HG03521 (cell line): ENCODE measurements around the gene DYNC1LI1.
"Not testable (repeated sequence)": the region's sequence is repeated elsewhere in the genome, so short reads cannot be mapped to it uniquely, and the experiment has no call there.

ENCODE experiments used
- ATAC-seq: cut with Tn5 transposase; IDR thresholded peaks from one replicate; pipeline ENCODE4 v1.9.1; 2021; ENCODE audit warnings: mild to moderate bottlenecking, moderate library complexity; ENCODE audit not compliant: unreplicated experiment

Gene DYNC1LI1

GRCh38 chr3:32540899-32541298 lies 29.8 kb downstream of the DYNC1LI1 start:
- ATAC-seq: no peak

- no peak for ATAC-seq
Measured at GRCh38 chr3:32532434-32532833, 38.2 kb downstream of the DYNC1LI1 start.

- ATAC-seq: no peak
Measured at GRCh38 chr3:32531010-32531647, 39.5 kb downstream of the DYNC1LI1 start.

GRCh38 chr3:32525720-32526119 lies 44.9 kb downstream of the DYNC1LI1 start:
- no peak for ATAC-seq

GRCh38 chr3:32522682-32523081 lies 48.0 kb downstream of the DYNC1LI1 start:
- ATAC-seq: no peak

- ATAC-seq: not testable (repeated sequence)
Measured at GRCh38 chr3:32518921-32519320, 51.7 kb downstream of the DYNC1LI1 start.

GRCh38 chr3:32516751-32517150 lies 53.9 kb downstream of the DYNC1LI1 start:
- ATAC-seq: not testable (repeated sequence)

GRCh38 chr3:32511005-32511404 lies 59.7 kb downstream of the DYNC1LI1 start:
- no peak for ATAC-seq

GRCh38 chr3:32510075-32510724 lies 60.5 kb downstream of the DYNC1LI1 start:
- ATAC-seq: peak; percentile 68

- no peak for ATAC-seq
Measured at GRCh38 chr3:32508711-32509110, 61.9 kb downstream of the DYNC1LI1 start.

- no peak for ATAC-seq
Measured at GRCh38 chr3:32506466-32506865, 64.2 kb downstream of the DYNC1LI1 start.

- no peak for ATAC-seq
Measured at GRCh38 chr3:32502946-32503286, 67.7 kb downstream of the DYNC1LI1 start.

- ATAC-seq: peak; percentile 74
Measured at GRCh38 chr3:32502118-32502945, 68.3 kb downstream of the DYNC1LI1 start, which contains the start of gene CMTM6. TSS of gene CMTM6 (minus strand) at chr3:32502852. CDS start at chr3:32502745, 107 bp downstream.

- no peak for ATAC-seq
Measured at GRCh38 chr3:32501783-32502117, 68.9 kb downstream of the DYNC1LI1 start.

- ATAC-seq: no peak
Measured at GRCh38 chr3:32500880-32501782, 69.5 kb downstream of the DYNC1LI1 start.

GRCh38 chr3:32500231-32500630 lies 70.4 kb downstream of the DYNC1LI1 start:
- ATAC-seq: no peak

- no peak for ATAC-seq
Measured at GRCh38 chr3:32499585-32499984, 71.1 kb downstream of the DYNC1LI1 start.

- no peak for ATAC-seq
Measured at GRCh38 chr3:32498992-32499391, 71.7 kb downstream of the DYNC1LI1 start.

GRCh38 chr3:32498252-32498651 lies 72.4 kb downstream of the DYNC1LI1 start:
- no peak for ATAC-seq

GRCh38 chr3:32495609-32496008 lies 75.0 kb downstream of the DYNC1LI1 start:
- ATAC-seq: no peak

- no peak for ATAC-seq
Measured at GRCh38 chr3:32495085-32495484, 75.6 kb downstream of the DYNC1LI1 start.
